NCI-H1417 treated with DMSO at 0.1 percent for 48 hours (cell line): ENCODE data around the gene ZBTB7C.

Source experiments
- DNase-seq: peaks from one replicate; lab custom pipeline; 2025; lab: John Stamatoyannopoulos, UW

ZBTB7C gene

DNA sequence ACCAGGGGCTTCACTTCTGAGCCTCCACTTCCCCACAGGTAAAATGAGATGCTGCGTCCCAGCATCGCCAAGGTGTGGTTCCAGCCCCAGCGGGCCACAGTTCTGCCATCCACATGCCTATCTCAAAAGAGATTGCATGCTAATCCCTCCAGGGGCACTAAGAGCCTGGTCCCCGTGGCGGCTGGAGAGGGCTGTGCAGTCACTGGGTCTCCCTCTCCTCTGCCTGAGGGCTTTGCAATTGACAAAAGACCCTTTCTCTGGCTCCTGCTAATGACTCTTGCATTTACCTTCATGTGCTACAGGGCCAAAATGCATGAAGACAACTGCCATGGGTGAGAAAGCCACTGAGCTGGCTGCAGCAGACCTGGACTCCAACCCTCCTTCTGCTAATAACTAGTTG, 18.5 kb downstream of the ZBTB7C start:
- DNase-seq: no peak

DNA sequence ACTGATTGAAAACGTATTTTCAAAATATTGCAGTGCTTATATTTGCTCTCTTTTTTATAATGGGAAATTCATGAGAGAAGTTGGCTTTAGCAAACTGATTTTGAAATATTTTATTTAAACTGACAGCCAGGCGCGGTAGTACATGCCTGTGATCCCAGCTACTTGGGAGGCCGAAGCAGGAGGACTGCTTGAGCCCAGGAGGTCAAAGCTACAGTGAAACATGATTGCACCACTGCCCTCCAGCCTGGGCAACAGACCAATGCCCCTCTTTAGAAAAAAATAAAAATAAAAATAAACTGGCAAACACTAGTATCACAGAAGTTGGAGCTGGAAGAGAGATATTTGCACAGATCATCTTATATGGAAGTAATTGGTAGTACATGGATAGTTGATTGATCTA, 20.7 kb downstream of the ZBTB7C start:
- DNase-seq: no peak

DNA sequence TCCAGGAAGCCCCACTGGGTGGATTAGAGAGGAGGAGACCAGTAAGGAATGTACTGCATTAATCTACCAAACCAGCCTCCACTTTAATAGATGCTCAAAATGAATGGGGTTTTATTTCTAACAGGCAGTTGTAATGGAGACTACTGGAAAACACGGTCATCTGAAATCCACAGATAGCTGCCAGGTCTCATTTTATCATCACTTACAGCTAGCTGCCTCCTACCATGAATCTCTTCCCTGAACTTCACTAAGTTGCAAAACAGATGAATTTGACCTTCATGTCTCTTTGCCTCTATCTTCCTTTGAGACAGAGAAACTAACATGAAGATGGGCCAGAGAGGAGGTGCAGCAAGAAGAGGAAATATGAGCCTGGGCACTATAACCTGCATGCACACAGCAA, 21.9 kb downstream of the ZBTB7C start:
- no peak for DNase-seq

DNA sequence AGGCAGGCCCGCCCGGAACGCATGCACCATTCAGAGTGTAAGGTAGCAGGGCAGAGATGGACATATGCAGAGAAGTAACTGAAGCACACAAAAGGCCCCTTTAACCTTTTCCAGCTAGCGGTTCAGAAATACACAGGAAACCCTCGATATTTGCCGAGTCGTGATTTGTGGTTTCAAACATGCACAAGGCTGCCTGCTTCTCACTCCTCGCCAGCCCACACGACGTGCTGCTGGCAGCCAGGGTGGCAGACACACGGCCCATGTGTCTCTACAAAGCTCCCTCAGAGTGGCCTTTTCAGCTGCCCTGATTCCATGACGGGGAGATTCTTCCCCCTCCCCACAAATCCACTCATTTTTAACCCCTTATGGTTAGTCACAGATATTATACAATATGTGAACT, 23.6 kb downstream of the ZBTB7C start:
- DNase-seq: no peak

DNA sequence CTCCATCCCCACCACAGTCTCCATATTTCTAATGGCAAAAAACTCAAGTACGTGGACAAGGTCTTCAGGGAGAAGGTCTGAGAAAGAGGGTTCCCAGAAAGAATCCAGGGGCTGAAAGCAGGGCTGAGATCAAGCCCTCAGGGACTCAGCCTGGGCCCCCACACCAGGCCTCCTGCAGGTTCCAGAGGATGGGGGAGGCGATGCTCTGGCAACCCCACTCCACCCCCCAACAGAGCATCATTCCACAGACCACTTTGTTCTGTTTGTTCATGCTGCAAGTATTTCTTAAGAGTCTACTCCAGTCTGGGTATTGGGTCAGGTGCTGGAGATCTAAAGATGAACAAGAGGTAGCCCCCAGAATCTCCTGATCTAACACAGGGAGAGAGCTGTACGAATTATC, 32.2 kb downstream of the ZBTB7C start:
- no peak for DNase-seq

DNA sequence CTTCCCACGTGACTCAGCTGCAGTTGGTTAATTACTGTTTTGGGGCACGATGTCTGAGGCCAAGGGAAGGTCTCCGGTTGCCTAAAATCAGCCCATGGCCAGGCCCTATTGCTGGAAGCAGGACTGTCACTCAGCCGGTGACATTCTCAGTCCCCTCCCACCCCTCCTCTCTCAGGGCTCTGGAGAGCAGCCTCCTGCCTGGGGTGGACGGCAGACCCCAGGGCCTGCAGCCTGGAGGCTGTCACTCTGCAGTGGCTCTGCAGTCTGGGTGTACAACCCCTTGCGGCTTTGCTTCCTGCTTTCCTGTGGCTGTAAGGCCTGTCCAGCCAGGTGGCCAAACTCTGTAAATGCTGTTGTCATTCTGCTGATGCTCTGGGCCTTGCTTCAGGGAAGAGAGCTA, 32.8 kb downstream of the ZBTB7C start:
- peak; percentile 50 for DNase-seq

DNA sequence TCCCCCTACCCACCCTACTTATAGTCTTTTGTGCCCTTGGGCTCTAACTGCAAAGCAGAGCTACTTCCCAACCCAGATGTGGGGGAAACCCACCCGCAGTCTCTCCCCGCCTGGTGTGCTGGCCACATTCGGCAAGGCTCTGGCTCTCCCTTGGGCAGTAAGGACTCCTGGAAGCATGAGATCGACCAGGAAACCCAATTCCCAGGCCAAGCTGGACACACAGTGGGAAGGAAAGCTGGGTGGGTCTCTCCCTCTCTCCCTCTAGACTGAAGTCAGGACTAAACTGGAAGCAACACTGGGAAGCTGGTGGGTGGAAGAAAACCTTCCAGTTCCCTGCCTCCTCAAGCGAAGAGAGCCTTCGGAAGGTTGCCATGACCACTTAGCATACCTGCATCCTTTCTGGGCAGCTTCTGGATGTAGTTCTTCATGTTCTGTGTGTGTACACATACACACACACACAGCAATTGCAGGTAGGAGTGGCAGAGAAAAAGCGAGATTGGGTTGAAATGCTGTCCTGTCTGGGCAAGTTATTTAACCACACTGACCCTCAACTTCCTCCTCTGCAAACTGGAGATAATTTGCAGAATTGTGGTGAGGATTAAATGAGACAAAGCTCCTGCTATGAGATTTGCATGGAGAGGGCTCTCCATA, 33.9 kb downstream of the ZBTB7C start:
- DNase-seq: no peak

DNA sequence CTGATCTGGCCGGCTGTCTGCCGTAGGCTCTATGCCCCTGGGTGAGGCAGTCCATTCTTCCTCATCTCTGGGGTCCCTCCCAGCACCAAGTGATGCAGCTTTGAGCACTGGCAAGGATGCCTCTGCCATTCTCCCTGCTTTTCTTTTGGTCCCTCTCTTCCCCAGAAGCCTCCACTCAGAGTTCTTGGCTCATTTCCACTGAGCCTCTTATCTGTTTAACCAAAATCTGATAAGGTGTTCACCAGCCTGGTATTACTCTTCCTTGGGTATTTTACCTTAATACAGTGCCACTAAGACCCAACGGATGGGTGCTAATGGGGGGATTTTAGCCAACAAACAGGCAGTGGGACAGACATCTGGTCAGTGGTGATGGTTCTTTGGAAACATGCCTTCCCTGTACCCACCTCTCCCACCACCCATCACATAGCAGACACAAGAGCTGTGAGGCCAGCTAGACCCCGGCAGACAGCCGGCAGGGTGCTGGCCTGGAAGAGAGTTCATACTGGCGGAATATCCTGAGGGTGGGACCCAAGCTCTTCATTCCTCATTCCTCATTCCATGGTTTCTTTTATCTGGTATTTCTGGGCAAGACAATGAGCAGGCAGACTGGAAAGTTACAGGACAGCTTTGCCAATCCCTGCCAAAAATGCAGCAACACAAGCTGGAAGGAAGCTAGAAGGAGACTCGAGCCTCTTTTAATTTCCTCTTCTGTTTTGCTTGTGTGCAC, 34.6 kb downstream of the ZBTB7C start:
- no peak for DNase-seq

DNA sequence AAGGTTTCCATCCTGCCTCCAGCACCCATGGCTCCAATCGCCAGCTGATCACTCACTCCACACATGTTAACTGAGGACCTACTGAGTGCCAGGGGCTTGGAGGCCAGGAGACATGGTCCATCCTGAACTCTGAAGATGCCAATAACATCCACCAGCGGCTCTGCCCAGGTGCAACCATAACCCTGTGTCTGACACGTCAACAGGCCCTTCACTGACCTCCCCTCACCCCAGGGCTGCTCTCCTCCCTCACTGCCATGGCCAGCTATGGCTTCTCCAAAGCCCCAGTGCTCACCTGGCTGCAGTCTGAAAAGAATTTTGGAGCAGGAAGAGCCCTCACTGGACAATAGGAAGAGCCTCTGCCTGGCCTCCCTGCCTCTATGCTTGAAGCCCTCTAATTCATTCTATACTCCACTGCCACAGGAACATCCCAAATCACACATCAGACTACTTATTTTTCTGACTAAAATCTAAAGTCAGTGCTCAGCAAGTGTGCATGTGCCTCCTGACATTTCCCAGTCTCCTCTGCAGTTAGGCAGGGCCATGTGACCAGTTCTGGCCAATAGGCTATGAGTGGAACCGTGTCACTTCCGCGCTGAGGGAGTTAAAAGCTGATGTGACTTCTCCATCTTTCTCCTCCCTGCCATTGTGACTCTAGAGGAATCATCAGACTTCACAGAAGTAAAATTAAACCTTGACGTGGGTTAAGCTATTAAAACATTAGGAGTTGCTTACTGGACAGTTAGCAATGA, 37.2 kb downstream of the ZBTB7C start:
- no peak for DNase-seq

DNA sequence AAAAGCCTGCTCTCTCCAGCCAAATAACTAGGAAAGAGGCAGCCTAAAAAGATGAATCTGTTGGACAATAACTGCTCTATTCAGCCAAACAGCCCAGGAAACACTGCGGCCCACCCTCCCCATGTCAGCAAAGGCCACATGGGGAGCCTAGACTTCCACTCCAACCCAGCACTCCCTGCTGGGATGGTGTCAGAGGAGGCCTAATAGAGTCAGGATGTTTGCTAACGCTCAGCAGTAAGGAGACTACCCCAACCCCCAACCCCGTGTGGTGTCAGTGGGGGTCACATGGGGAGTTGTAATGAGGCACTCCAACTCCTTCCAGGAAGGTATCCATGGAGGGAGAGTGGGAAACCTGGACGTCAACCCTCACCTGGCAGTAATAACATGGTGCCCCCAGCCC, 41.6 kb downstream of the ZBTB7C start:
- DNase-seq: no peak

DNA sequence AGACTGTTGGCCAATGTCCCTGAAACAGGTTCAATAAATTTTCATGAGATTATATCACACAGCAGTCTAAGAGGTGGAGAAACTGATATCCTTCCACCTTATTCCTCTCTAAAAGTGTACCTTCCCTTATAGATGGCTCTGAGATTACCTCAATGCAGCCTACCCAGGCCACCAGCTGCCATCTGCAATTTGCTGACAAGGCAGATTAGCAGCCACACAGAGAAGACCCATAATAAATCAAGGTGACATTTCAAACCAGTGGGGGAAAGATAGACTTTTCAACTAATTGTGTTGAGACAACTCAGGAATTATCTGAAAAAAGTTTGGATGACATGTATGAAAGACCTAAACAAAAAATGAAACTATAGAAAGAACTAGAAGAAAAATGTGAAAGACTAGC, 43.2 kb downstream of the ZBTB7C start:
- no peak for DNase-seq

DNA sequence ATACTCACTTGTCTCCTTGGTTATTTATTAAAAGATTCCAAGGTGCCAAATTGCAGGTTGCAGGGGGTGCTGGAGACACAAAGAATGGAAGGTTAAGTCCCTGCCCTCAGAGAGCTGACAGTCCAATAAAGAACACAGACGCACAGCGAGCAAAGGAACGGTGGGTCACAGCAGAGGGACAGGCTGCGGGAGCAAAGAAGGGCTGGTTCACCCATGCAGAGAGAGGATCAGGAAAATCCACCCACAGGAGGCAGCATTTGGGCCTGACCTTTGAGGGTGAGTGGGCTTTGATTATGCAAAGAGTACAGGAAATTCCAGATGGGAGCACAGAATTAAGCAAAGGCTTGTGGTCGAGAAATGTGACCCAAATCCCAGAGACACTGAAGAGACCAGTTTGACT, 45.0 kb downstream of the ZBTB7C start:
- DNase-seq: no peak

DNA sequence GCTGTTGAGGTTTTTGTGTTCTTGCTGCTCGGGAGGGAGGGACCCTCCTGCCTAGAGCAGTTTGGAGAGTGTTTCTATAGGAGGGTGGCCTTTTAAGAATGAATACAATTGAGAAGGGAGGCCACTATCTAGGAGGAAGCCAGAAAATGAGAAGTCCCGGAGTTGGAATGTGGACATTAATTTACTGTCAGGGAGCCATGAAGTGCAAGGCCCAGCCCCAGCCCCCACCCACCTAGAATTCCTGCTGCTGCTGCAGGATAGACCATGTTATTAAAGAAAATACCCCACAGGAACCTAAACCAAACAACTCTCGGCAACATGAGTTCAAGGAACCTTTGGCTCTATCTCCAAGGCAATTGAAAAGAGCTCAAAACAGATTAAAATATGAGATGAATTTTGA, 46.0 kb downstream of the ZBTB7C start:
- DNase-seq: no peak

DNA sequence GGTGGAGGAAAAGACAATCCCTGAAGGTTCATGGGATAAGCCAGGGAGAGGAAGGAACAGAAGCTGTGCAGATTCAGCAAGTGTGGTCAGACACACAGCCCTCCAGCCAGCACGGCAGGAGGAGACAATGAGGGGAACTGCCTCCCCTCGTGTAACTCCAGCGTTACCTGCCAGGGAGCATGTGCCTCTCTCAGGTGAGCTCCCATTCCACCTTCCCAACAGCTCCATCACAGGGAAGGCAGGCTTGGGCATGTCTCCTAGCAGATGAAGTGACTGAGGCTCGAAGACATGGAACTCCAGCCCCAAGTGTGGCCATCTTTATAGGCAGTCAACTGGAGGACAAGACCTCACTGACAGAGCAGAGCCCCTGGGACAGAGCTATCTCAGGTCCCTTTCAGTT, 47.4 kb downstream of the ZBTB7C start:
- DNase-seq: no peak

DNA sequence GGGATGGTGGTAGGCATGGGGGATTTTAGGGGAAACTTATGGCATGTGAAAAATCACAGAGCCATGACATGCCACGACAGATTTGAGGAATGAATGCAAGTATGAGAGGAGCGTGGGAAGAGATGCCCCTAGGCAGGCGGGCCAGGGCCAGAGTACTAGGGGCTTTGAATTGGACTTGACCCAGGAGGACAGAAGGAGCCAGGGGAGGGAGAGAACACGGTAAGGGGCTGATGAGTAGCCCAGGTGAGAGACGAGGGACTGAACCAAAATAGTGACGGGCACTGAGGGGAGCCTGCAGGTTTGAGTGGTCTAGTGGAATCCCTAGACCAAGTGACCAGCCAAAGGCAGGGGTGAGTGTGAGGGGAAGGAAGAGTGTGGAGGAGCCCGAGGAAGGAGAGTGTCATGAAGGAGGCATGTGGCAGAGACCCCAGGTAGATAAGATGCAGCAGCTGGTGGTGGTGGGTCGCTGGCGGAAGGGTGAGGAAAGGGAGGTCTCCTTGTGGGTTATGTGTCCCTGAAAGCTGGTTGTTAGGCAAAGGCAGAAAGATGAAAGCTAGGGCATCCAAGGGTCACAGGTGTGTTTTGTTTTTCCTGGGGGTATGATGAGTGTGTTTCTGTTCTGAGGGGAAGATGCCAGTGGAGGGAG, 48.7 kb downstream of the ZBTB7C start:
- DNase-seq: no peak

DNA sequence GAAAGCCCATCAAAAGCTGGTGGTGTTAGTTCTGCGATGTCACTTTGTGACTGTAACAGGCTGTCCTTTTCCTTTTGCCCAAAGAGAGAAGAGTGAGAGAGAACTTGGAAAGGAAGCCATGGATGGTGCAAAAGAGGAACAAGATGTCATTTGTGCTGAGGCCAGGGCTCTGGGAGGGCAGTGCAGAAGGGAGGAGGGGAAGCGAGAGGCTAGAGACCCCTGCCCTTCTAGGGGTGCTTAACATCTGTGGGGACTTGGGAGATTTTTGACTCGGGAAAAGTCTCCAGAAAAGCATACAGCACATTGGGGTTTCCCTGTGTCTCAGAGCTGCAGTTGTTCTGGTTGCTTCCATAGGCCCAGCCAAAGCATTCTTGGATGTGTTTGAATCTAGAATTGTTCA, 49.6 kb downstream of the ZBTB7C start:
- no peak for DNase-seq

DNA sequence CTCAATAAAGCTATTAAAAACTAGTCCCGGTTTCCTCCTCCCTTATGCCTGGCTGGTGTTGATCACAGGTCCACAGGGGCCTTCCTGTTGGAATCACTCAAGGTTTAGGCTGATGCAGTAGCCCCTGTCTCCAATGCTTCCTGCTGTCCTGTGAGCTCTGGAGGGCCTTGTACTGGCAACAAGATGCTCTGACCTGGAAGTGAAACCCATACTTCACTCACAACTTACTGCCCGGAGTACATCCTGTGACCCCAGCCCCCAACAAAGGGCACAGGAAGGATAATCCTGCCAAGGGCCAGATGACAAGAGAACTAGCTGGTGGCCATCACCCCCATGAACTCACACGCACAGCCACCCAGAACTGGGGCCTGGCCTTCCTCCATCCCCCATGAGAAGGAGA, 50.3 kb downstream of the ZBTB7C start:
- no peak for DNase-seq

DNA sequence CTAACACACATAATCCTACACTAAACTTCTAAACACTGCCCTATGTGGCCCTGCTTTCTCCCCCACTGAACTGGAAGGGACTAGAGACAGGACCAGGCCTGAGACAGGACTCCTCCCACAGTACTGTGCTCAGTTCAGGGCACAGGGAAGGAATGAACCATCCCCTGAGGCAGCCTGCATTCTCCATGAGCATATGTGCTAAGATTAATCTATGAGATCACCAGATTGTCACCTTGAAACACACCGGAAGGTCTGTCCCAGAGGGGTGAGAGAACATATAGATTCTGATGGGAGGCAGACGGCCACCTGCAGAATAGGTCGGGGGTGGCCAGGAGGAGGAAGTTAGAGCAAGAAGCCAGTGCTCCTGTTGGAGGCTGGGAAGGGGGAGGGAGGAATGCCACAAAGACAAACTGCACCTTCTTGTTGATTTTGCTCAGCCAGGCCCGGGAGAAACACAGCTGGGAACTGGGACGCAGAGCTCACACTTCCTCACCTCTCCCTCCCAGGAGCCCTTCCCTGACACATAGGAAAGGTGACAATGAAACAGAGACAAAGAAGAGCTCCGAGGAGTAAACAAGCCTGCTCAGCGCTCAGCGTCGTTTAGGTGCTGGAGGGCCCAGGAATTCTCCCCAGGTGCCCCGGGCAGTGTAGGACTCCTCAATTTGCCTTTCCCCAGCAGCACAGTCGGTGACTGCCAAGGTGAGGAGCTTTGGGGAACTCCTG, 52.1 kb downstream of the ZBTB7C start:
- no peak for DNase-seq

DNA sequence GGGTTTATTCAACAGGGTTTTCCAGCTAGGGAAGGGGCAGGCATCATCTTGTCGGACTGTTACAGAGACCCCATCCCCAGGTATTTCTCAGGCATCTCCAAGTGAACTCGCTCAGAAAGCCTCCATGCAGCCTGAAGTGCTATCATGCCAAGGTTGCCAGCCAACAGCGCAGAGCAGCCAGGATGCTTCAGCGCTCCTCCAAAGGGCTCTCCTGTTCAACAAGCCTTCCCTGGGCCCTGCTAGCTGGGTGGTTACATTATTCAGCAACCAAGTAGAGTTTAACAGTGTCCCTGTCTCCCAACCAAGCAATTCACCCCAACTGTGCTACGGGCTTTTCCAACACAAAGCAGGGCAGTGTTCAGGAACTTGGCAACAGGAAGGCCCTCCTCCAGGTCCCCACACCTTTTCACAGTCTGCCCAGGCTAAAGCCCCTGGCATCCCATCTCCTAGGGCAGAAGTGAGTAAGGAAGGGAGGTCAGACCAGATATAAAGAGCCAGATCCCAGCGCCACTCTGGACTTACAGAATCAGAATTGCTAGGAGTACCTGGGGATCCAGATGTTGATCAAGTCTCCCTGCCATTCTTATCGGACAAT, 52.9 kb downstream of the ZBTB7C start:
- DNase-seq: no peak

DNA sequence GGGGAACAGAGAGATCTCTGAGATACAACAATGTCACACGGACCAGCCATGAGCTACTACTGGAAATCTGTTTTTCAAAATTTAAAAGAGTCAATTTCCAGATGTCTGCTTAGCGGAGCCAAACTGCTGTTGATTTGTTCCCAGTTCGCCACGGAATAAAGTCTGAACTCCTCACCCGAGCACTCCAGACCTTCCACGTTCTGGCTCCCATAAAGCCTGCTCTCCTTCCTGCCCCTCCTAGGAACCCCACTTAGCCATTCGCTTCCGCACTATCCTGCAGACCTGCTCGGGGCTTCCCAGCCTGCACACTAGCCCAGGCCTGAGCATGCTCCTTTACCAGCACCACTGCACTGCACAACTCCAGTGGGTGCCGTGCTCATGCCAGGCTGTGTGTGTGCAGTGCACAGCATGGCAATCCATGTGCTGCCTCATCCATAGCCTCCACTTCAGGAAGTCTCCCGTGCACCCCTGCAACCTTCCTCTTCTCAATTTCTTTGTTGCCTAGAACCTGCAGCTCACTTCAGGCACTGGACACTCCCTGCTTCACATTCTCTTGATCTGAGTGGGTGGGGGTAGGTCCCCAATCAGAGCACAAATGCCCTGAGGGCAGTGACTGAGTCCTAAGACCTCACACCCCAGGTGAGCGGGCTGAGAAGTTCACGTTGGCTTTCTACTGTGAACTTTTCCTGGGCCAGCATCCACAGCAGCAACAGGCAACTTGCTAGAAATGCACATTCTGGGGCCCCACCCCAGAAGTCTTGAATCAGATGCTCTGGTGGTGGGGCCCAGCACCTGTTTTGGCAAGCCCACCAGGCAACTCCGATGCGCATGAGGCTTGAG, 53.7 kb downstream of the ZBTB7C start:
- DNase-seq: no peak

DNA sequence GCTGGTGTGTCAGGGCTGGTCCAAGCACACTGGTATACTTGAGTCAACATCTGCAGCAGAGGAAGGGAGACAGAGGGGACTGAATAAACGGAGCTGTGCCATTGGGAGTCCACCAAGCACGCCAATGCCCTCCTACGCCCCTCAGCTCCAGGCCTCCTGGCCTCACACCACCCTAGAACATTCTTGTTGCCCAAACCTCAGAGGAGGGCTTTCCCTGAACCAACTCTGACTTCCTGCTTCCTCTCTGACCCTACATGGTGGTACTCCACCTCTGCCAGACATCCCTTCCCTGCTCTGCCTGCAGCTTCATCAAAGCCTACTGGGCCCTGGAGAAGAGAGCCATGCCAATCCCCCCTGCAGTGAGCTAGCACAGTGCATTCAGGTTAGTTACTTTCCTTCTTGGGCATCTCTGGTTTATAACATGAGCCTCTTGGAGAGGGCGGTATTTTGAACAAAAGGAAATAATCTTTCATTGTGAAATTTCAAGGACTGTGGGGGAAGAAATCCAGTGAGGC, 54.4 kb downstream of the ZBTB7C start:
- no peak for DNase-seq
